Neural crest cell (in vitro differentiated cells): ENCODE data around the gene DMAC2. TPM values are rescaled to one million over a fixed set of nuclear protein-coding genes. Genes with fewer than 3 reads are reported as not detected.

Source experiments
- DNase-seq: peaks from one replicate; pipeline ENCODE4 v3.0.0; 2021; ENCODE audit warnings: low read depth, mixed read lengths, low spot score
- H3K27ac Mint-ChIP-seq: one replicate; pipeline ENCODE4 v1.8.0; 2021; ENCODE audit warnings: mild to moderate bottlenecking, mixed read lengths; ENCODE audit not compliant: unreplicated experiment
- H3K27me3 Mint-ChIP-seq: 2 replicates; pipeline ENCODE4 v1.8.0; 2021; ENCODE audit warnings: low read depth, mild to moderate bottlenecking, mixed read lengths
- H3K36me3 Mint-ChIP-seq: 2 replicates; pipeline ENCODE4 v1.8.0; 2021; ENCODE audit warnings: low read depth, mild to moderate bottlenecking, mixed read lengths
- H3K4me1 Mint-ChIP-seq: 2 replicates; pipeline ENCODE4 v1.8.0; 2021; ENCODE audit warnings: mixed read lengths
- H3K4me3 Mint-ChIP-seq: one replicate; pipeline ENCODE4 v1.8.0; 2021; ENCODE audit warnings: mild to moderate bottlenecking, mixed read lengths
- H3K9me3 Mint-ChIP-seq: 2 replicates; pipeline ENCODE4 v1.8.0; 2021; ENCODE audit warnings: mixed read lengths
- total RNA-seq: library from RNA; stranded (reverse); gene quantifications from 2 replicates; pipeline ENCODE4 v1.2.1, GENCODE V29; 2021
- TF ChIP-seq, protein P1 (sequence below): fragments of 200-600 bp; sonication (generic); conservative IDR thresholded peaks from 2 replicates; pipeline ENCODE4 v1.5.0; 2021; ENCODE audit warnings: antibody characterized with exemption, mild to moderate bottlenecking

DMAC2 gene
- total RNA-seq, 1 donor from 2014 or later: 63.1 TPM

- no peak overlapping the region for H3K4me3 Mint-ChIP-seq
- no peak overlapping the region for H3K27ac Mint-ChIP-seq
- peaks cover 5% of the 10 kb centered on the region for H3K36me3 Mint-ChIP-seq
- no peak for DNase-seq
- H3K9me3 Mint-ChIP-seq: no peaks in the 10 kb centered on the region
- peaks cover 3% of the 10 kb centered on the region for H3K4me1 Mint-ChIP-seq
- TF ChIP-seq, protein P1, sequence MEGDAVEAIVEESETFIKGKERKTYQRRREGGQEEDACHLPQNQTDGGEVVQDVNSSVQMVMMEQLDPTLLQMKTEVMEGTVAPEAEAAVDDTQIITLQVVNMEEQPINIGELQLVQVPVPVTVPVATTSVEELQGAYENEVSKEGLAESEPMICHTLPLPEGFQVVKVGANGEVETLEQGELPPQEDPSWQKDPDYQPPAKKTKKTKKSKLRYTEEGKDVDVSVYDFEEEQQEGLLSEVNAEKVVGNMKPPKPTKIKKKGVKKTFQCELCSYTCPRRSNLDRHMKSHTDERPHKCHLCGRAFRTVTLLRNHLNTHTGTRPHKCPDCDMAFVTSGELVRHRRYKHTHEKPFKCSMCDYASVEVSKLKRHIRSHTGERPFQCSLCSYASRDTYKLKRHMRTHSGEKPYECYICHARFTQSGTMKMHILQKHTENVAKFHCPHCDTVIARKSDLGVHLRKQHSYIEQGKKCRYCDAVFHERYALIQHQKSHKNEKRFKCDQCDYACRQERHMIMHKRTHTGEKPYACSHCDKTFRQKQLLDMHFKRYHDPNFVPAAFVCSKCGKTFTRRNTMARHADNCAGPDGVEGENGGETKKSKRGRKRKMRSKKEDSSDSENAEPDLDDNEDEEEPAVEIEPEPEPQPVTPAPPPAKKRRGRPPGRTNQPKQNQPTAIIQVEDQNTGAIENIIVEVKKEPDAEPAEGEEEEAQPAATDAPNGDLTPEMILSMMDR: no peak
- no peaks in the 10 kb centered on the region for H3K27me3 Mint-ChIP-seq
Measured at GRCh38 chr19:41433171-41433570, 6.5 kb downstream of the DMAC2 start.

- Mint-ChIP-seq H3K9me3 (no peaks in the 10 kb centered on the region), H3K27ac (peak overlapping the region; percentile 63), H3K4me3 (peak overlapping the region; percentile 19), H3K4me1 (peaks cover 4% of the 10 kb centered on the region), H3K36me3 (peaks cover 3% of the 10 kb centered on the region), H3K27me3 (no peaks in the 10 kb centered on the region)
- DNase-seq: no peak
- TF ChIP-seq, protein P1: no peak
Measured at GRCh38 chr19:41431426-41432386, 8.0 kb downstream of the DMAC2 start.

- Mint-ChIP-seq H3K9me3 (no peaks in the 10 kb centered on the region), H3K27ac (no peak overlapping the region), H3K27me3 (no peaks in the 10 kb centered on the region), H3K4me1 (peaks cover 5% of the 10 kb centered on the region), H3K36me3 (peaks cover 3% of the 10 kb centered on the region), H3K4me3 (no peak overlapping the region)
- TF ChIP-seq, protein P1: no peak
- no peak for DNase-seq
Measured at GRCh38 chr19:41430922-41431321, 8.8 kb downstream of the DMAC2 start.

- H3K36me3 Mint-ChIP-seq: peaks cover 3% of the 10 kb centered on the region
Measured at GRCh38 chr19:41428481-41428859, 11.2 kb downstream of the DMAC2 start.

GRCh38 chr19:41427647-41428480 is 11.8 kb downstream of the DMAC2 start:
- TF ChIP-seq, protein P1: no peak
- peak overlapping the region; percentile 27 for H3K27ac Mint-ChIP-seq
- H3K27me3 Mint-ChIP-seq: no peaks in the 10 kb centered on the region
- H3K9me3 Mint-ChIP-seq: no peaks in the 10 kb centered on the region
- H3K36me3 Mint-ChIP-seq: peaks cover 3% of the 10 kb centered on the region
- peaks cover 5% of the 10 kb centered on the region for H3K4me1 Mint-ChIP-seq
- no peak for DNase-seq
- H3K4me3 Mint-ChIP-seq: no peak overlapping the region

More at GRCh38 chr19:41428481-41428859, 11.2 kb downstream of the DMAC2 start:
- peak overlapping the region; percentile 95 for H3K27ac Mint-ChIP-seq
- H3K9me3 Mint-ChIP-seq: no peaks in the 10 kb centered on the region
- TF ChIP-seq, protein P1: no peak
- DNase-seq: no peak
- no peaks in the 10 kb centered on the region for H3K27me3 Mint-ChIP-seq
- peaks cover 5% of the 10 kb centered on the region for H3K4me1 Mint-ChIP-seq
- no peak overlapping the region for H3K4me3 Mint-ChIP-seq
